ENCODE results near the gene BACE1. TPM values are rescaled to one million over a fixed set of nuclear protein-coding genes. Genes with fewer than 3 reads are reported as not detected.
A peak's percentile ranks its signal among the peaks of the same experiment; 100 is the strongest.

Gene BACE1
- total and polyA plus RNA-seq, 2 of the 13 experiments (the other 11 are each of a cell fraction or from before 2014, with no cell fraction given): 7.5 to 17.9 TPM

DNA sequence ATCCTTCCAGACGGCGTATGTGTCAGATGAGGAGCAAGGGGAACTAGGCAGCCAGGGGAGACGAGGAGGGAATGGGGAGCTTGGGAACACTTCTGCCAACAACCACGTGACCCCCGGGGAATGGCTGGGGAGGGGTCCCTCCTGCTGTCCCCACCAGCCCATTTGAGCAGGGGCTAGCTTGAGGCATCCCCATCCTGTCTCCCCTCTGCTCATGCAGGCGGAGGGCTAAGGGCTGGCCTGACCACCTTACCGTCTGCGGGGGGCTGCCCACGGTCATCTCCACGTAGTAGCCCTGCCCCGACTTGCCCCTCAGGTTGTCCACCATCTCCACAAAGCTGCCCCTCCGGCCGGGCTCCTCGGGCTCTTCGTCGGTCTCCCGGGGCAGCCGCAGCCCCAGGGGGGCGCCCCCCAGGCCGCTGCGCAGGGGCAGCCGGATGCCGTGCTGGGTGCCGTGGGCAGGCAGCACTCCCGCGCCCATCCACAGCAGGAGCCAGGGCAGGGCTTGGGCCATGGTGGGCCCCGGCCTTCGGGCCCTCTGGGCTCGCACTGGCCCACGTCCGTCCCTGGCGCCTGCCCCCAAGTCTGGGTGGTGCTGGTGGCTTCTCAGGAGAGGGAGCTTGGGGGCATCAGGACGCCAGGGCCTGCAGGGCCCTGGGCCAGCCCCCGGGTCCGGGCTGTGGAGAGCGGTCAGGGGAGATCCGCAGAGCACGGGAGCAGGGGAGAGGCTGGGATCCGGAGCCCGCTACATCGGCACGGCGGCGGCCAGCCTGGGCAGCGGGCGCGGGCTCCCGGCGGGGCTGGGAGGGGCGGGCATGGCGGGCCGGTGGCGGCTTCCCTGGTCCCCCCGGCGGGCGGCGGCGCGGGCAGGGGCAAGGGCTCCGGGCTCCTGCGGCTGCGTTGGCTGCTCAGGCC lies 515 bp downstream of the BACE1 start (continued):
- TF ChIP-seq POLR2A (IDR thresholded peaks at IDR 0.05; ENCODE audit: insufficient read depth in 1 of 2, low read depth in 2 of 2, low read length in 2 of 2) (no peak), ZNF224 (CRISPR knock-in tag; IDR thresholded peaks at IDR 0.05) (no peak), ZSCAN29 (CRISPR knock-in tag; conservative IDR thresholded peaks at IDR 0.05) (no peak), ZNF468 (CRISPR knock-in tag; IDR thresholded peaks at IDR 0.05) (no peak), NFRKB (IDR thresholded peaks at IDR 0.05) (no peak), SRSF4 (IDR thresholded peaks at IDR 0.05; ENCODE audit: low read depth, low read length, poor library complexity, severe bottlenecking) (no peak), JUN (CRISPR knock-in tag; IDR thresholded peaks at IDR 0.05) (no peak), PLRG1 (conservative IDR thresholded peaks at IDR 0.05) (no peak), PRMT3 (CRISPR knock-in tag; IDR thresholded peaks at IDR 0.05; ENCODE audit: borderline replicate concordance, low read depth) (no peak), FOXA1 (IDR thresholded peaks at IDR 0.05) (no peak), FOXA1 (CRISPR knock-in tag; IDR thresholded peaks at IDR 0.05) (no peak), ETV5 (CRISPR knock-in tag; IDR thresholded peaks at IDR 0.05; ENCODE audit: borderline replicate concordance) (no peak), NCOA2 (CRISPR knock-in tag; IDR thresholded peaks at IDR 0.05) (no peak), ZNF850 (CRISPR knock-in tag; conservative IDR thresholded peaks at IDR 0.05) (no peak)
- TF ChIP-seq, protein P1, sequence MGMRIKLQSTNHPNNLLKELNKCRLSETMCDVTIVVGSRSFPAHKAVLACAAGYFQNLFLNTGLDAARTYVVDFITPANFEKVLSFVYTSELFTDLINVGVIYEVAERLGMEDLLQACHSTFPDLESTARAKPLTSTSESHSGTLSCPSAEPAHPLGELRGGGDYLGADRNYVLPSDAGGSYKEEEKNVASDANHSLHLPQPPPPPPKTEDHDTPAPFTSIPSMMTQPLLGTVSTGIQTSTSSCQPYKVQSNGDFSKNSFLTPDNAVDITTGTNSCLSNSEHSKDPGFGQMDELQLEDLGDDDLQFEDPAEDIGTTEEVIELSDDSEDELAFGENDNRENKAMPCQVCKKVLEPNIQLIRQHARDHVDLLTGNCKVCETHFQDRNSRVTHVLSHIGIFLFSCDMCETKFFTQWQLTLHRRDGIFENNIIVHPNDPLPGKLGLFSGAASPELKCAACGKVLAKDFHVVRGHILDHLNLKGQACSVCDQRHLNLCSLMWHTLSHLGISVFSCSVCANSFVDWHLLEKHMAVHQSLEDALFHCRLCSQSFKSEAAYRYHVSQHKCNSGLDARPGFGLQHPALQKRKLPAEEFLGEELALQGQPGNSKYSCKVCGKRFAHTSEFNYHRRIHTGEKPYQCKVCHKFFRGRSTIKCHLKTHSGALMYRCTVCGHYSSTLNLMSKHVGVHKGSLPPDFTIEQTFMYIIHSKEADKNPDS (CRISPR knock-in tag; IDR thresholded peaks at IDR 0.05): no peak
- TF ChIP-seq, protein P2, sequence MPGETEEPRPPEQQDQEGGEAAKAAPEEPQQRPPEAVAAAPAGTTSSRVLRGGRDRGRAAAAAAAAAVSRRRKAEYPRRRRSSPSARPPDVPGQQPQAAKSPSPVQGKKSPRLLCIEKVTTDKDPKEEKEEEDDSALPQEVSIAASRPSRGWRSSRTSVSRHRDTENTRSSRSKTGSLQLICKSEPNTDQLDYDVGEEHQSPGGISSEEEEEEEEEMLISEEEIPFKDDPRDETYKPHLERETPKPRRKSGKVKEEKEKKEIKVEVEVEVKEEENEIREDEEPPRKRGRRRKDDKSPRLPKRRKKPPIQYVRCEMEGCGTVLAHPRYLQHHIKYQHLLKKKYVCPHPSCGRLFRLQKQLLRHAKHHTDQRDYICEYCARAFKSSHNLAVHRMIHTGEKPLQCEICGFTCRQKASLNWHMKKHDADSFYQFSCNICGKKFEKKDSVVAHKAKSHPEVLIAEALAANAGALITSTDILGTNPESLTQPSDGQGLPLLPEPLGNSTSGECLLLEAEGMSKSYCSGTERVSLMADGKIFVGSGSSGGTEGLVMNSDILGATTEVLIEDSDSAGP (CRISPR knock-in tag; IDR thresholded peaks at IDR 0.05; ENCODE audit: borderline replicate concordance): peak; percentile 3; the same call in 1 of the 2 replicates
- TF ChIP-seq, protein P3, sequence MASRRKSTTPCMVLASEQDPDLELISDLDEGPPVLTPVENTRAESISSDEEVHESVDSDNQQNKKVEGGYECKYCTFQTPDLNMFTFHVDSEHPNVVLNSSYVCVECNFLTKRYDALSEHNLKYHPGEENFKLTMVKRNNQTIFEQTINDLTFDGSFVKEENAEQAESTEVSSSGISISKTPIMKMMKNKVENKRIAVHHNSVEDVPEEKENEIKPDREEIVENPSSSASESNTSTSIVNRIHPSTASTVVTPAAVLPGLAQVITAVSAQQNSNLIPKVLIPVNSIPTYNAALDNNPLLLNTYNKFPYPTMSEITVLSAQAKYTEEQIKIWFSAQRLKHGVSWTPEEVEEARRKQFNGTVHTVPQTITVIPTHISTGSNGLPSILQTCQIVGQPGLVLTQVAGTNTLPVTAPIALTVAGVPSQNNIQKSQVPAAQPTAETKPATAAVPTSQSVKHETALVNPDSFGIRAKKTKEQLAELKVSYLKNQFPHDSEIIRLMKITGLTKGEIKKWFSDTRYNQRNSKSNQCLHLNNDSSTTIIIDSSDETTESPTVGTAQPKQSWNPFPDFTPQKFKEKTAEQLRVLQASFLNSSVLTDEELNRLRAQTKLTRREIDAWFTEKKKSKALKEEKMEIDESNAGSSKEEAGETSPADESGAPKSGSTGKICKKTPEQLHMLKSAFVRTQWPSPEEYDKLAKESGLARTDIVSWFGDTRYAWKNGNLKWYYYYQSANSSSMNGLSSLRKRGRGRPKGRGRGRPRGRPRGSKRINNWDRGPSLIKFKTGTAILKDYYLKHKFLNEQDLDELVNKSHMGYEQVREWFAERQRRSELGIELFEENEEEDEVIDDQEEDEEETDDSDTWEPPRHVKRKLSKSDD (CRISPR knock-in tag; IDR thresholded peaks at IDR 0.05; ENCODE audit: low read depth): no peak
- TF ChIP-seq, protein P4, sequence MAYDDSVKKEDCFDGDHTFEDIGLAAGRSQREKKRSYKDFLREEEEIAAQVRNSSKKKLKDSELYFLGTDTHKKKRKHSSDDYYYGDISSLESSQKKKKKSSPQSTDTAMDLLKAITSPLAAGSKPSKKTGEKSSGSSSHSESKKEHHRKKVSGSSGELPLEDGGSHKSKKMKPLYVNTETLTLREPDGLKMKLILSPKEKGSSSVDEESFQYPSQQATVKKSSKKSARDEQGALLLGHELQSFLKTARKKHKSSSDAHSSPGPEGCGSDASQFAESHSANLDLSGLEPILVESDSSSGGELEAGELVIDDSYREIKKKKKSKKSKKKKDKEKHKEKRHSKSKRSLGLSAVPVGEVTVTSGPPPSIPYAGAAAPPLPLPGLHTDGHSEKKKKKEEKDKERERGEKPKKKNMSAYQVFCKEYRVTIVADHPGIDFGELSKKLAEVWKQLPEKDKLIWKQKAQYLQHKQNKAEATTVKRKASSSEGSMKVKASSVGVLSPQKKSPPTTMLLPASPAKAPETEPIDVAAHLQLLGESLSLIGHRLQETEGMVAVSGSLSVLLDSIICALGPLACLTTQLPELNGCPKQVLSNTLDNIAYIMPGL (CRISPR knock-in tag; IDR thresholded peaks at IDR 0.05; ENCODE audit: borderline replicate concordance in 1 of 2, low read depth in 1 of 2): peak in 1 of 2 experiments; percentile 54; a peak in 1 of 4 replicates
- TF ChIP-seq, protein P5, sequence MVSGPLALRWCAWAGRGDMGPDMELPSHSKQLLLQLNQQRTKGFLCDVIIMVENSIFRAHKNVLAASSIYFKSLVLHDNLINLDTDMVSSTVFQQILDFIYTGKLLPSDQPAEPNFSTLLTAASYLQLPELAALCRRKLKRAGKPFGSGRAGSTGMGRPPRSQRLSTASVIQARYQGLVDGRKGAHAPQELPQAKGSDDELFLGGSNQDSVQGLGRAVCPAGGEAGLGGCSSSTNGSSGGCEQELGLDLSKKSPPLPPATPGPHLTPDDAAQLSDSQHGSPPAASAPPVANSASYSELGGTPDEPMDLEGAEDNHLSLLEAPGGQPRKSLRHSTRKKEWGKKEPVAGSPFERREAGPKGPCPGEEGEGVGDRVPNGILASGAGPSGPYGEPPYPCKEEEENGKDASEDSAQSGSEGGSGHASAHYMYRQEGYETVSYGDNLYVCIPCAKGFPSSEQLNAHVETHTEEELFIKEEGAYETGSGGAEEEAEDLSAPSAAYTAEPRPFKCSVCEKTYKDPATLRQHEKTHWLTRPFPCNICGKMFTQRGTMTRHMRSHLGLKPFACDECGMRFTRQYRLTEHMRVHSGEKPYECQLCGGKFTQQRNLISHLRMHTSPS (CRISPR knock-in tag; IDR thresholded peaks at IDR 0.05; ENCODE audit: low read depth): no peak
